ENCODE measurements around the gene KCNB1. TPM values are rescaled to one million over a fixed set of nuclear protein-coding genes. Genes with fewer than 3 reads are reported as not detected.

The KCNB1 gene
- total and polyA plus RNA-seq, 2 donors (not counting 1 experiment from before 2014, with no cell fraction given): 0.12 TPM; not detected in 1

DNA sequence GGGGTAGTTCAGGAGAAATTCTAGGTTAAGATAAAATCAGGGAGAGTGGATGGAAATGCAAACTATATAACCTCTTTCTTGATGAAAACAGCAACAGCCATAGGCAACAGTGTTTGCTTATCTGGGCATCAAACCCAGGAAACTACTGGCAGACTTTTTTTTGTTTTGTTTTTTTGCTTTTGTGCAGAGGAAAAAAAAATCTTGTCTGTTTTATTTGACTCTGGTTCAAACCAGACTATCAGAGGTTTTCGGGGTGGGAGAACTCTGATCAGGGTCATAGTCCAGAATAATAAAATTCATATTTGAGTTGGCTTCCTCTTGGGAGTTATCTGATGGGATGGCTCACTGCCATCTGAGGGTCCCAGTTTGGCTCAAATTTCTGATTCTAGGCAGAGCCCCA, 115.8 kb downstream of the KCNB1 start:
- Histone ChIP-seq H3K79me2 (ENCODE audit: control insufficient read depth, insufficient read depth, low read length) (no peaks in the 10 kb centered on the region), H3K4me1 (ENCODE audit: control insufficient read depth in 2 of 2, insufficient read depth in 2 of 2, low read length in 2 of 2) (no peaks in the 10 kb centered on the region), H4K20me1 (ENCODE audit: control insufficient read depth, insufficient read depth, low read length, poor library complexity, severe bottlenecking) (no peaks in the 10 kb centered on the region), H3K4me3 (ENCODE audit: control extremely low read depth in 1 of 5, extremely low read depth in 1 of 5, insufficient read depth in 1 of 5, low read depth in 2 of 5, low read length in 4 of 5) (no peak overlapping the region), H3K4me2 (replicated peaks; ENCODE audit: low read depth, low read length, poor library complexity, severe bottlenecking) (no peak overlapping the region), H2AFZ (ENCODE audit: insufficient read depth, low read depth, low read length, poor library complexity, severe bottlenecking) (no peak overlapping the region), H3K9ac (ENCODE audit: low read length) (no peak overlapping the region), H3K27ac (ENCODE audit: low read length in 2 of 2) (no peak overlapping the region), H3K27me3 (replicated peaks in 1 of 4; ENCODE audit: control extremely low read depth in 1 of 4, control insufficient read depth in 3 of 4, insufficient read depth in 4 of 4, low read length in 3 of 4) (peaks cover 0 to 6% (median 0%) of the 10 kb centered on the region in 4 experiments), H3K36me3 (replicated peaks in 1 of 2; ENCODE audit: control extremely low read depth in 1 of 2, control insufficient read depth in 1 of 2, extremely low read depth in 1 of 2, insufficient read depth in 2 of 2, low read length in 1 of 2) (no peaks in the 10 kb centered on the region), H3K9me3 (ENCODE audit: control extremely low read depth in 1 of 3, control insufficient read depth in 2 of 3, insufficient read depth in 1 of 3, low read length in 2 of 3) (no peaks in the 10 kb centered on the region)
- no peak overlapping the region for H3K27ac Mint-ChIP-seq
- POLR2A ChIA-PET: no interaction called here
- H3K4me1 Mint-ChIP-seq: no peaks in the 10 kb centered on the region
- WGBS (ENCODE audit: insufficient coverage): 89% methylated on average over 1 of the region's 1 CpG
- H3K27me3 Mint-ChIP-seq: peaks cover 39% of the 10 kb centered on the region
- TF ChIP-seq, protein P1, sequence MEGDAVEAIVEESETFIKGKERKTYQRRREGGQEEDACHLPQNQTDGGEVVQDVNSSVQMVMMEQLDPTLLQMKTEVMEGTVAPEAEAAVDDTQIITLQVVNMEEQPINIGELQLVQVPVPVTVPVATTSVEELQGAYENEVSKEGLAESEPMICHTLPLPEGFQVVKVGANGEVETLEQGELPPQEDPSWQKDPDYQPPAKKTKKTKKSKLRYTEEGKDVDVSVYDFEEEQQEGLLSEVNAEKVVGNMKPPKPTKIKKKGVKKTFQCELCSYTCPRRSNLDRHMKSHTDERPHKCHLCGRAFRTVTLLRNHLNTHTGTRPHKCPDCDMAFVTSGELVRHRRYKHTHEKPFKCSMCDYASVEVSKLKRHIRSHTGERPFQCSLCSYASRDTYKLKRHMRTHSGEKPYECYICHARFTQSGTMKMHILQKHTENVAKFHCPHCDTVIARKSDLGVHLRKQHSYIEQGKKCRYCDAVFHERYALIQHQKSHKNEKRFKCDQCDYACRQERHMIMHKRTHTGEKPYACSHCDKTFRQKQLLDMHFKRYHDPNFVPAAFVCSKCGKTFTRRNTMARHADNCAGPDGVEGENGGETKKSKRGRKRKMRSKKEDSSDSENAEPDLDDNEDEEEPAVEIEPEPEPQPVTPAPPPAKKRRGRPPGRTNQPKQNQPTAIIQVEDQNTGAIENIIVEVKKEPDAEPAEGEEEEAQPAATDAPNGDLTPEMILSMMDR (IDR thresholded peaks at IDR 0.05): no peak
- no peak for TF ChIP-seq EZH2 (IDR thresholded peaks at IDR 0.05; ENCODE audit: borderline replicate concordance, insufficient read depth, low read depth, low read length, poor library complexity, severe bottlenecking)
- ATAC-seq (ENCODE audit: low read depth): no peak
- no peak overlapping the region for H3K4me3 Mint-ChIP-seq
- intact Hi-C loops (cut with micrococcal nuclease): no loop called here
- CTCF ChIA-PET: interaction anchor here (1.0 kb wide), 1 partner anchor 9 kb away, joined by 3 read pairs; no protein-coding TSS in a partner anchor
- no peak for DNase-seq
- no peaks in the 10 kb centered on the region for H3K9me3 Mint-ChIP-seq (ENCODE audit: insufficient read depth)

DNA sequence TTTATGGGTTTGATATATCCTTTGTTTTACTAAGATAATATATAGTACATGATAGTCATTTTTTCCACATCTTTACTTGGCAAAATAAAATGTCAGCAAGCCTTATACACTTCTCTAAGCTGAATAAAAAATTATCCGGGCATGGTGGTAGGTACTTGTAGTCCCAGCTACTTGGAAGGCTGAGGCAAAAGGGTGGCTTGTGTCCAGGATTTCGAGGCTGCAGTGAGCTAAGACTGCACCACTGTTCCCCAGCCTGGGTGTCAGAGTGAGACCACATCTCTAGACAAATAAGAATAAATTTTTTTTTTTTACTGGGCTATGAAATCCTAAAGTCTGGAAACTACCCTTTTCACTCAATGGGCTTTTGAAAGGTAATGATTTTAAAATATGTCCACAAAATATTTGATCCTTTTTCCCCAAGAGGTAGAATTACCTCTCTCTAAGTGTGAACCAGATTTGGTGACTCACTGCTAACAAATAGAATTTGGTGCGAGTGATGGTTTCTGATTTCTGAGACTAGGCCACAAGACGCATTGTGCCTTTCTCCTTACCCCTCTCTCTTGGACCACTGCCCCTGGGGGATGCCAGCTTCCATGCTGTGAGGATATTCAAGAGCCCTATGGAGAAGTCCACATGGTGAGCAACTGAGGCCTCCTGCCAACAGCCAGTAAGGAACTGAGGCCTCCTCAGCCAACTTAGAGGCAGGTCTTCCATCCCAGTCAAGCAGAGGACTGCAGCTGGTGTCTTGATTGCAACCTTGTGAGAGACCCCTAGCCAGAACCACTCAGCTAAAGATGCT, 120.4 kb downstream of the KCNB1 start:
- no peaks in the 10 kb centered on the region for H3K79me2 ChIP-seq (ENCODE audit: control insufficient read depth, insufficient read depth, low read length)
- TF ChIP-seq, protein P1 (IDR thresholded peaks at IDR 0.05): no peak
- no peak for TF ChIP-seq EZH2 (IDR thresholded peaks at IDR 0.05; ENCODE audit: borderline replicate concordance, insufficient read depth, low read depth, low read length, poor library complexity, severe bottlenecking)
- POLR2A ChIA-PET: no interaction called here
- no peaks in the 10 kb centered on the region for H3K4me1 ChIP-seq (ENCODE audit: control insufficient read depth in 2 of 2, insufficient read depth in 2 of 2, low read length in 2 of 2)
- CTCF ChIA-PET: no interaction called here
- DNase-seq (no peak), ATAC-seq (ENCODE audit: low read depth) (no peak)
- no peak overlapping the region for H3K27ac ChIP-seq (ENCODE audit: low read length in 2 of 2)
- no peak overlapping the region for H2AFZ ChIP-seq (ENCODE audit: insufficient read depth, low read depth, low read length, poor library complexity, severe bottlenecking)
- intact Hi-C loops (cut with micrococcal nuclease): no loop called here
- Mint-ChIP-seq H3K27me3 (peaks cover 18% of the 10 kb centered on the region), H3K9me3 (ENCODE audit: insufficient read depth) (no peaks in the 10 kb centered on the region), H3K4me3 (no peak overlapping the region), H3K27ac (no peak overlapping the region), H3K4me1 (no peaks in the 10 kb centered on the region)
- H3K27me3 ChIP-seq (replicated peaks in 1 of 4; ENCODE audit: control extremely low read depth in 1 of 4, control insufficient read depth in 3 of 4, insufficient read depth in 4 of 4, low read length in 3 of 4): no peaks in the 10 kb centered on the region
- H3K4me2 ChIP-seq (replicated peaks; ENCODE audit: low read depth, low read length, poor library complexity, severe bottlenecking): no peak overlapping the region
- H3K9me3 ChIP-seq (ENCODE audit: control extremely low read depth in 1 of 3, control insufficient read depth in 2 of 3, insufficient read depth in 1 of 3, low read length in 2 of 3): no peaks in the 10 kb centered on the region
- no peak overlapping the region for H3K4me3 ChIP-seq (ENCODE audit: control extremely low read depth in 1 of 5, extremely low read depth in 1 of 5, insufficient read depth in 1 of 5, low read depth in 2 of 5, low read length in 4 of 5)
- no peaks in the 10 kb centered on the region for H3K36me3 ChIP-seq (replicated peaks in 1 of 2; ENCODE audit: control extremely low read depth in 1 of 2, control insufficient read depth in 1 of 2, extremely low read depth in 1 of 2, insufficient read depth in 2 of 2, low read length in 1 of 2)
- WGBS (ENCODE audit: insufficient coverage): 100% methylated on average over 1 of the region's 4 CpGs
- H3K9ac ChIP-seq (ENCODE audit: low read length): no peak overlapping the region
- no peaks in the 10 kb centered on the region for H4K20me1 ChIP-seq (ENCODE audit: control insufficient read depth, insufficient read depth, low read length, poor library complexity, severe bottlenecking)

Data from B cell (primary cell).